Activated CD8-positive, alpha-beta T cell treated with anti-CD3 and anti-CD28 coated beads for 36 hours (primary cell): ENCODE measurements around the gene WDR54. TPM values are rescaled to one million over a fixed set of nuclear protein-coding genes. Genes with fewer than 3 reads are reported as not detected.

ENCODE experiments used
- ATAC-seq: fragments of 200-7000 bp; cut with Tn5 transposase; one replicate; pipeline ENCODE4 v1.10.0; 2021; ENCODE audit warnings: mild to moderate bottlenecking, moderate library complexity
- CTCF ChIA-PET: fragments of 350-600 bp; sonication (Branson Sonifier 250); formaldehyde crosslinking; loops from one replicate; lab custom pipeline; 2021; ENCODE audit warnings: antibody characterized with exemption; lab: Charles Lee
- POLR2A ChIA-PET: fragments of 350-600 bp; sonication (Branson Sonifier 250); formaldehyde crosslinking; loops from one replicate; lab custom pipeline; 2021; ENCODE audit warnings: antibody characterized with exemption; lab: Charles Lee
- DNase-seq: peaks from one replicate; pipeline ENCODE4 v3.0.0-alpha.2; 2020
- H3K27ac Mint-ChIP-seq: one replicate; pipeline ENCODE4 v1.8.0; 2021; ENCODE audit warnings: mild to moderate bottlenecking, mixed read lengths
- H3K27me3 Mint-ChIP-seq: one replicate; pipeline ENCODE4 v1.8.0; 2021; ENCODE audit warnings: mixed read lengths
- H3K36me3 Mint-ChIP-seq: one replicate; pipeline ENCODE4 v1.8.0; 2021; ENCODE audit warnings: low read depth, mixed read lengths
- H3K4me1 Mint-ChIP-seq: one replicate; pipeline ENCODE4 v1.8.0; 2021; ENCODE audit warnings: low read depth, mixed read lengths
- H3K4me3 Mint-ChIP-seq: one replicate; pipeline ENCODE4 v1.8.0; 2021; ENCODE audit warnings: mild to moderate bottlenecking, moderate library complexity, mixed read lengths
- H3K9me3 Mint-ChIP-seq: one replicate; pipeline ENCODE4 v1.8.0; 2021; ENCODE audit warnings: mixed read lengths
- CTCF ChIP-seq: fragments of 200-600 bp; IDR thresholded peaks from one replicate; pipeline ENCODE4 v1.8.0; 2022; ENCODE audit warnings: antibody characterized with exemption, mild to moderate bottlenecking
- intact Hi-C: fragments of 100-400 bp; cut with micrococcal nuclease; formaldehyde crosslinking; loops from one replicate; pipeline ENCODE4 v1.10.0; 2022
- total RNA-seq, 2 experiments: library from RNA; stranded (reverse); gene quantifications; one replicate each; pipeline ENCODE4 v1.2.3, GENCODE V29; 2021

The WDR54 gene
- total RNA-seq, 2 experiments from 2014 or later: 129 to 132 TPM

DNA sequence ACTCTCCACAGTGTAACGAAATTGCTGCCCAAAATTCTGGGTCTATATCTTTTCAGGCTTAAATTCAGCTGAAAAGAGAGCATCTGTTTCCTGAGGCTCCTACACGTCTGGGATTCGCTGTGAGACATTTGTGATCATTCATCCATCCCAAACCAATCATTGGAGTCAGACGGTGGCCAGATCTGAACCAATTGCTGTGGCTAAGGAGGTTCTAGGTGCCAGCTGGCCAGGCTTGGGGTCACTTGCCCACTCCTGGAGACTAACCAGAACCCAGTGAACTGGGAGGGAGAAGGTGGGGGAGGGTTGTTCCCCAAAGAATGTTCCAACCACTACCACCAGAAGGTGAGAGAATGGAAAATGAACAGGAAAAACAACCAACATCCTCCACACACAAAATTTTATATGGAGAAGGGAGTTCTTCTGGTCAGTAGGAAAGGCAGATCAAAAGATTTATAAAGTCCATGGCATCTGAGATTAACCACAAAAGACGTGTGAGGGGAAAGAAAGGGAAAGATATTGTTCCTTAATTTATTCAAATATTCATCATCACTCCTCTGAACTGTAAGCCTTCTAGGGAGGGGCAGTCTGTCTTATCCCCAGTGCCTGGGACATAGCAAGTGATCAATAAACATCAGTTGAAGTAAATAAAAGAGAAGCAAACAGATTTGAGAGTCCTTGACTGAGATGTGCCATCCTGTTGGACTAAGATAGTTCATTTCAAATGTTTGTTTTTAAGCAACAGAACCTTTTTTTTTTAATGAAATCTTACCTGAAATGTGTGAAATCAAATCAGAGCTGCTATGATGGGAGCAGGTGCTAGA is 23.2 kb downstream of the WDR54 start:
- H3K4me3 Mint-ChIP-seq: no peak overlapping the region
- no peak overlapping the region for H3K27ac Mint-ChIP-seq
- intact Hi-C loops: no loop called here
- no peaks in the 10 kb centered on the region for H3K36me3 Mint-ChIP-seq
- ChIA-PET CTCF (interaction anchor here (1.5 kb wide), 1 partner anchor 178 kb away, joined by 3 read pairs; no protein-coding TSS in a partner anchor), POLR2A (interaction anchor here (0.7 kb wide), 2 partner anchors 82 to 507 kb away, joined by 3 read pairs; no protein-coding TSS in a partner anchor)
- H3K9me3 Mint-ChIP-seq: no peaks in the 10 kb centered on the region
- peaks cover 9% of the 10 kb centered on the region for H3K4me1 Mint-ChIP-seq
- no peak for TF ChIP-seq CTCF
- H3K27me3 Mint-ChIP-seq: peaks cover 24% of the 10 kb centered on the region
- ATAC-seq (no peak), DNase-seq (no peak)

GRCh38 chr2:74447230-74447999 is 25.9 kb downstream of the WDR54 start:
- ATAC-seq (no peak), DNase-seq (no peak)
- no peaks in the 10 kb centered on the region for H3K36me3 Mint-ChIP-seq
- peaks cover under 1% of the 10 kb centered on the region for H3K4me1 Mint-ChIP-seq
- H3K27ac Mint-ChIP-seq: no peak overlapping the region
- no peaks in the 10 kb centered on the region for H3K9me3 Mint-ChIP-seq
- TF ChIP-seq CTCF: no peak
- no peak overlapping the region for H3K4me3 Mint-ChIP-seq
- ChIA-PET POLR2A (no interaction called here), CTCF (no interaction called here)
- intact Hi-C loops: no loop called here
- peaks cover 11% of the 10 kb centered on the region for H3K27me3 Mint-ChIP-seq

DNA sequence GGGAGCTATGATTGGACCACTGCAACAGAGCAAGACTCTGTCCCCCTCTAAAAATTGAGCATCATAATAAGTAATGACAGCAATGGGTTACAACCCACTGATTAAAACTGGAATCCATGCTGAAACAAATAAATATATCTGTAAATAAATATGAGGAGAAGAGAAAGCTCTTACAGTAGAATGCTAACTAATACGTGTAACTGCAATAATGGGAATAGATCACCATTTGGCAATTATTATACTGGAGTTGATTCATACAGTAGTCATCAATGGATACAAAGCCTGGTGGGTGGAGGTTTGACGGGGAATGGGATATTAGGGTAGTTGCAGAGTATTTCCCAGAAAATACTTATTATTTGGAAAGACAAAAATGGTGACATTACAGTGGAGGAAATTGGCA is 27.2 kb downstream of the WDR54 start:
- no peak for TF ChIP-seq CTCF
- H3K27me3 Mint-ChIP-seq: peaks cover 6% of the 10 kb centered on the region
- DNase-seq: no peak
- H3K9me3 Mint-ChIP-seq: no peaks in the 10 kb centered on the region
- POLR2A ChIA-PET: interaction anchor here (1.1 kb wide), 1 partner anchor 9 kb away, joined by 4 read pairs; no protein-coding TSS in a partner anchor
- no peaks in the 10 kb centered on the region for H3K36me3 Mint-ChIP-seq
- no peak for ATAC-seq
- CTCF ChIA-PET: interaction anchor here (1.1 kb wide), 1 partner anchor 9 kb away, joined by 3 read pairs; the partner anchor contains the start of gene WBP1
- intact Hi-C loops: no loop called here
- H3K4me3 Mint-ChIP-seq: no peak overlapping the region
- H3K27ac Mint-ChIP-seq: no peak overlapping the region
- H3K4me1 Mint-ChIP-seq: peaks cover 10% of the 10 kb centered on the region

- Mint-ChIP-seq H3K36me3 (peaks cover 6% of the 10 kb centered on the region), H3K27ac (no peak overlapping the region), H3K4me3 (no peak overlapping the region), H3K27me3 (peaks cover 1% of the 10 kb centered on the region), H3K4me1 (peaks cover 20% of the 10 kb centered on the region), H3K9me3 (no peaks in the 10 kb centered on the region)
- intact Hi-C loops: no loop called here
- ATAC-seq: no peak
- no peak for TF ChIP-seq CTCF
- ChIA-PET CTCF (no interaction called here), POLR2A (interaction anchor here (1.3 kb wide), 1 partner anchor 29 kb away, joined by 3 read pairs; the partner anchor contains the start of genes C2orf81 and WDR54)
- no peak for DNase-seq
Observed at GRCh38 chr2:74450570-74451190, 29.1 kb downstream of the WDR54 start.
